Neural progenitor cell (in vitro differentiated cells): ENCODE data around the gene ZBTB20.

Experiments used
- CTCF ChIP-seq: fragments of 200-600 bp; sonication (generic); IDR thresholded peaks from 2 replicates; pipeline ENCODE4 v1.5.1; 2017; ENCODE audit warnings: antibody characterized with exemption, mild to moderate bottlenecking
- EZH2 ChIP-seq: fragments of 200-600 bp; sonication (generic); IDR thresholded peaks from 2 replicates; pipeline ENCODE4 v1.6.1; 2017; ENCODE audit warnings: antibody characterized with exemption, mild to moderate bottlenecking, moderate library complexity
- EZH2phosphoT487 ChIP-seq: fragments of 200-600 bp; sonication (generic); IDR thresholded peaks from 2 replicates; pipeline ENCODE4 v1.6.1; 2017; ENCODE audit warnings: antibody characterized with exemption

DNA sequence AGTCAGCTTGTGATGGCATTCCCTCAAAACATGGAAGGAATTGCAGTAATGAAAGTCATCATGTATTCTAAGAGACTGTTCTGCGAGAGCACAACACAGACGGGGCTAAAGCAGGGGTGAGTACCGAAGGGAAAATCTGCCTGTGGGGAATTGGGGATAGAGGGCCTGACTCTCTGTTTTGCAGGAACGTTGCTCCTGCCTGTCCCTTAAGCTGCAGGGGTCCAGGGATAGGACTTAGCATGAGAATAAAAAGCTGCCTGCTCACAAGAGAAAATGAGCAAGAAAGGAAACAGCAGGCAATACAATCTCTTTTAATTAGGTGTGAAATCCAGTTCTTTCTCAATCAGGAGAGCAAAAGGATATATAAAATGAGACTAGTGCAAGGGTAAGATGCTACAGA, 791.0 kb downstream of the ZBTB20 start:
- TF ChIP-seq CTCF, result no peak
- no peak for TF ChIP-seq EZH2
- TF ChIP-seq EZH2phosphoT487, result no peak
